Liver (tissue), 9 donors: Measurements from ENCODE around the gene FUBP3. TPM values are rescaled to one million over a fixed set of nuclear protein-coding genes. Genes with fewer than 3 reads are reported as not detected.

ENCODE experiments used
- DNase-seq: peaks from one replicate; pipeline ENCODE4 v3.0.0-alpha.2; 2017; ENCODE audit warnings: low spot score
- H3K27ac ChIP-seq, 2 donors: one replicate each; pipeline ENCODE4 v1.7.0; 2013; ENCODE audit warnings: inconsistent platforms in 2 of 2, low read length in 2 of 2, control low read depth in 1 of 2, low read depth in 1 of 2, mild to moderate bottlenecking in 1 of 2
- H3K27me3 ChIP-seq, 4 donors: one replicate each; pipeline versions ENCODE4 v1.6.1 to v1.7.0; 2013; ENCODE audit warnings: low read length in 3 of 4, inconsistent platforms in 1 of 4, mild to moderate bottlenecking in 1 of 4, moderate library complexity in 1 of 4; ENCODE audit not compliant: control insufficient read depth in 4 of 4, insufficient read depth in 4 of 4
- H3K36me3 ChIP-seq, 4 donors: one replicate each; pipeline versions ENCODE4 v1.6.1 to v1.7.0; 2013; ENCODE audit warnings: low read length in 3 of 4, mild to moderate bottlenecking in 3 of 4, low read depth in 1 of 4, moderate library complexity in 1 of 4; ENCODE audit not compliant: control insufficient read depth in 4 of 4, insufficient read depth in 3 of 4
- H3K4me1 ChIP-seq, 4 donors: one replicate each; pipeline versions ENCODE4 v1.6.1 to v1.7.0; 2013; ENCODE audit warnings: low read length in 3 of 4, mild to moderate bottlenecking in 3 of 4, moderate library complexity in 1 of 4; ENCODE audit not compliant: control insufficient read depth in 4 of 4, insufficient read depth in 4 of 4
- H3K4me3 ChIP-seq, 3 donors: one replicate each; pipeline versions ENCODE4 v1.6.1 to v1.7.0; 2013; ENCODE audit warnings: low read length in 3 of 3, control low read depth in 1 of 3, low read depth in 1 of 3, mild to moderate bottlenecking in 1 of 3
- H3K9ac ChIP-seq, 2 donors: one replicate each; pipeline ENCODE4 v1.7.0; 2013; ENCODE audit warnings: low read length in 2 of 2, mild to moderate bottlenecking in 2 of 2, moderate library complexity in 2 of 2, control low read depth in 1 of 2, low read depth in 1 of 2
- H3K9me3 ChIP-seq, 4 donors: one replicate each; pipeline versions ENCODE4 v1.6.1 to v1.7.0; 2013; ENCODE audit warnings: low read length in 3 of 4; ENCODE audit not compliant: control insufficient read depth in 4 of 4
- EGR1 ChIP-seq, 2 donors: IDR thresholded peaks; 2 replicates each; pipeline ENCODE4 v1.6.1; 2016 to 2018; ENCODE audit warnings: antibody characterized with exemption in 2 of 2, low read depth in 2 of 2
- FOXA1 ChIP-seq: IDR thresholded peaks from 2 replicates; pipeline ENCODE4 v1.6.1; 2016; ENCODE audit warnings: antibody characterized with exemption
- FOXA2 ChIP-seq: IDR thresholded peaks from 2 replicates; pipeline ENCODE4 v1.6.1; 2016; ENCODE audit warnings: antibody characterized with exemption
- GABPA ChIP-seq, 2 donors: IDR thresholded peaks in 1 of 2; conservative IDR thresholded peaks in 1 of 2; 2 replicates each; pipeline ENCODE4 v1.6.1; 2016; ENCODE audit warnings: antibody characterized with exemption in 2 of 2, mild to moderate bottlenecking in 1 of 2, moderate library complexity in 1 of 2
- HNF4A ChIP-seq, 2 donors: conservative IDR thresholded peaks; 2 replicates each; pipeline ENCODE4 v1.6.1; 2016; ENCODE audit warnings: antibody characterized with exemption in 2 of 2, mild to moderate bottlenecking in 2 of 2
- HNF4G ChIP-seq: IDR thresholded peaks from 2 replicates; pipeline ENCODE4 v1.6.1; 2016; ENCODE audit warnings: antibody characterized with exemption
- NR2F2 ChIP-seq: IDR thresholded peaks from 2 replicates; pipeline ENCODE4 v1.6.1; 2016; ENCODE audit warnings: antibody characterized with exemption
- RAD21 ChIP-seq, 2 donors: IDR thresholded peaks; 2 replicates each; pipeline ENCODE4 v1.6.1; 2016; ENCODE audit warnings: antibody characterized with exemption in 2 of 2, mild to moderate bottlenecking in 2 of 2
- RXRA ChIP-seq, 2 donors: IDR thresholded peaks; 2 replicates each; pipeline ENCODE4 v1.6.1; 2017 to 2018; ENCODE audit warnings: antibody characterized with exemption in 2 of 2, mild to moderate bottlenecking in 1 of 2
- SP1 ChIP-seq: IDR thresholded peaks from 2 replicates; pipeline ENCODE4 v1.6.1; 2018; ENCODE audit warnings: antibody characterized with exemption, mild to moderate bottlenecking
- TAF1 ChIP-seq: conservative IDR thresholded peaks from 2 replicates; pipeline ENCODE4 v1.6.1; 2016; ENCODE audit warnings: antibody characterized with exemption, mild to moderate bottlenecking
- YY1 ChIP-seq: IDR thresholded peaks from 2 replicates; pipeline ENCODE4 v1.6.1; 2016; ENCODE audit warnings: antibody characterized with exemption, mild to moderate bottlenecking
- WGBS: extraction: QIAGEN DNeasy Blood & Tissue Kit; methylation state at CpG from one replicate; pipeline ENCODE4 v1.1.7; 2013; 5-methylcytosine and 5-hydroxymethylcytosine counted together
- polyA plus RNA-seq, 2 donors: library from polyadenylated mRNA; stranded (reverse) in 1 of 2; unstranded in 1 of 2; fragments of 200-250 nt in 1 of 2; fragments of >200 nt in 1 of 2; fragmentation: Nextera tagmentation in 1 of 2; extraction: Ambion mirVana in 1 of 2; gene quantifications; one replicate each; pipeline versions ENCODE4 v1.2.1 to v1.2.3, GENCODE V29; 2013 to 2015
- total RNA-seq, 2 donors: library from RNA; depleted of rRNA; stranded (reverse); fragments of >200 nt; gene quantifications; one replicate each; pipeline ENCODE4 v1.2.3, GENCODE V29; 2014
- TF ChIP-seq, protein P1 (sequence below): IDR thresholded peaks from 2 replicates; pipeline ENCODE4 v1.6.1; 2016; ENCODE audit warnings: antibody characterized with exemption, mild to moderate bottlenecking
- TF ChIP-seq, protein P2 (sequence below): fragments of 150-350 bp; IDR thresholded peaks from 2 replicates; pipeline ENCODE4 v1.5.1; 2017; ENCODE audit warnings: improper control_type of control experiment, low read depth, low read length; ENCODE audit not compliant: missing input control
- TF ChIP-seq, protein P3 (sequence below): IDR thresholded peaks from 2 replicates; pipeline ENCODE4 v1.6.1; 2016; ENCODE audit warnings: antibody characterized with exemption
- TF ChIP-seq, protein P4 (sequence below): IDR thresholded peaks from 2 replicates; pipeline ENCODE4 v1.6.1; 2016; ENCODE audit warnings: antibody characterized with exemption
- donor health status: healthy.
- donor health status: healthy.
- donor health status: healthy.
- donor health status: healthy.
- donor health status: healthy.

The FUBP3 gene
- total and polyA plus RNA-seq, 4 donors = 16.1 to 39.0 (median 24.8) TPM

DNA sequence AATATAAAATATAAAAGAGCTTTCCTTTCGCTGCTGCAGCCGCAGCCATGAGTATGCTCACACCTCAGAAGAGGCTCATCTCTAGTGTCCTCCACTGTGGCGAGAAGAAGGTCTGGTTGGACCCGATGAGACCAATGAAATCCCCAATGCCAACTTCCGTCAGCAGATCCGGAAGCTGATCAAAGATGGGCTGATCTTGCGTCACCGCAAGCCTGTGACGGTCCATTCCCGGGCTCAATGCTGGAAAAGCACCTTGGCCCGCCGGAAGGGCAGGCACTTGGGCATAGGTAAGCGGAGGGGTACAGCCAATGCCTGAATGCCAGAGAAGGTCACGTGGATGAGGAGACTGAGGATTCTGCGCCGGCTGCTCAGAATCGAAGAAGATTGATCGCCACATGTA is 72.4 kb downstream of the FUBP3 start:
- no peaks in the 10 kb centered on the region for H3K36me3 ChIP-seq
- H3K9me3 ChIP-seq = no peaks in the 10 kb centered on the region
- no peak overlapping the region for H3K9ac ChIP-seq
- H3K4me1 ChIP-seq = no peaks in the 10 kb centered on the region
- no peak overlapping the region for H3K4me3 ChIP-seq
- DNase-seq = no peak
- WGBS = 94% methylated on average over 18 of the region's 18 CpGs
- no peak for TF ChIP-seq EGR1 (IDR thresholded peaks at IDR 0.05; ENCODE audit: low read depth in 2 of 2)
- TF ChIP-seq, protein P1, sequence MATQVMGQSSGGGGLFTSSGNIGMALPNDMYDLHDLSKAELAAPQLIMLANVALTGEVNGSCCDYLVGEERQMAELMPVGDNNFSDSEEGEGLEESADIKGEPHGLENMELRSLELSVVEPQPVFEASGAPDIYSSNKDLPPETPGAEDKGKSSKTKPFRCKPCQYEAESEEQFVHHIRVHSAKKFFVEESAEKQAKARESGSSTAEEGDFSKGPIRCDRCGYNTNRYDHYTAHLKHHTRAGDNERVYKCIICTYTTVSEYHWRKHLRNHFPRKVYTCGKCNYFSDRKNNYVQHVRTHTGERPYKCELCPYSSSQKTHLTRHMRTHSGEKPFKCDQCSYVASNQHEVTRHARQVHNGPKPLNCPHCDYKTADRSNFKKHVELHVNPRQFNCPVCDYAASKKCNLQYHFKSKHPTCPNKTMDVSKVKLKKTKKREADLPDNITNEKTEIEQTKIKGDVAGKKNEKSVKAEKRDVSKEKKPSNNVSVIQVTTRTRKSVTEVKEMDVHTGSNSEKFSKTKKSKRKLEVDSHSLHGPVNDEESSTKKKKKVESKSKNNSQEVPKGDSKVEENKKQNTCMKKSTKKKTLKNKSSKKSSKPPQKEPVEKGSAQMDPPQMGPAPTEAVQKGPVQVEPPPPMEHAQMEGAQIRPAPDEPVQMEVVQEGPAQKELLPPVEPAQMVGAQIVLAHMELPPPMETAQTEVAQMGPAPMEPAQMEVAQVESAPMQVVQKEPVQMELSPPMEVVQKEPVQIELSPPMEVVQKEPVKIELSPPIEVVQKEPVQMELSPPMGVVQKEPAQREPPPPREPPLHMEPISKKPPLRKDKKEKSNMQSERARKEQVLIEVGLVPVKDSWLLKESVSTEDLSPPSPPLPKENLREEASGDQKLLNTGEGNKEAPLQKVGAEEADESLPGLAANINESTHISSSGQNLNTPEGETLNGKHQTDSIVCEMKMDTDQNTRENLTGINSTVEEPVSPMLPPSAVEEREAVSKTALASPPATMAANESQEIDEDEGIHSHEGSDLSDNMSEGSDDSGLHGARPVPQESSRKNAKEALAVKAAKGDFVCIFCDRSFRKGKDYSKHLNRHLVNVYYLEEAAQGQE = no peak
- no peak for TF ChIP-seq YY1
- TF ChIP-seq TAF1 = no peak
- TF ChIP-seq RAD21 (IDR thresholded peaks at IDR 0.05) = no peak
- no peak for TF ChIP-seq HNF4G
- TF ChIP-seq GABPA (IDR thresholded peaks at IDR 0.05 in 1 of 2, conservative IDR thresholded peaks at IDR 0.05 in 1 of 2) = no peak
- no peak for TF ChIP-seq NR2F2
- no peak for TF ChIP-seq HNF4A (conservative IDR thresholded peaks at IDR 0.05)
- TF ChIP-seq FOXA1 = no peak
- TF ChIP-seq, protein P2, sequence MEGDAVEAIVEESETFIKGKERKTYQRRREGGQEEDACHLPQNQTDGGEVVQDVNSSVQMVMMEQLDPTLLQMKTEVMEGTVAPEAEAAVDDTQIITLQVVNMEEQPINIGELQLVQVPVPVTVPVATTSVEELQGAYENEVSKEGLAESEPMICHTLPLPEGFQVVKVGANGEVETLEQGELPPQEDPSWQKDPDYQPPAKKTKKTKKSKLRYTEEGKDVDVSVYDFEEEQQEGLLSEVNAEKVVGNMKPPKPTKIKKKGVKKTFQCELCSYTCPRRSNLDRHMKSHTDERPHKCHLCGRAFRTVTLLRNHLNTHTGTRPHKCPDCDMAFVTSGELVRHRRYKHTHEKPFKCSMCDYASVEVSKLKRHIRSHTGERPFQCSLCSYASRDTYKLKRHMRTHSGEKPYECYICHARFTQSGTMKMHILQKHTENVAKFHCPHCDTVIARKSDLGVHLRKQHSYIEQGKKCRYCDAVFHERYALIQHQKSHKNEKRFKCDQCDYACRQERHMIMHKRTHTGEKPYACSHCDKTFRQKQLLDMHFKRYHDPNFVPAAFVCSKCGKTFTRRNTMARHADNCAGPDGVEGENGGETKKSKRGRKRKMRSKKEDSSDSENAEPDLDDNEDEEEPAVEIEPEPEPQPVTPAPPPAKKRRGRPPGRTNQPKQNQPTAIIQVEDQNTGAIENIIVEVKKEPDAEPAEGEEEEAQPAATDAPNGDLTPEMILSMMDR = no peak
- TF ChIP-seq FOXA2 = no peak
- TF ChIP-seq, protein P3, sequence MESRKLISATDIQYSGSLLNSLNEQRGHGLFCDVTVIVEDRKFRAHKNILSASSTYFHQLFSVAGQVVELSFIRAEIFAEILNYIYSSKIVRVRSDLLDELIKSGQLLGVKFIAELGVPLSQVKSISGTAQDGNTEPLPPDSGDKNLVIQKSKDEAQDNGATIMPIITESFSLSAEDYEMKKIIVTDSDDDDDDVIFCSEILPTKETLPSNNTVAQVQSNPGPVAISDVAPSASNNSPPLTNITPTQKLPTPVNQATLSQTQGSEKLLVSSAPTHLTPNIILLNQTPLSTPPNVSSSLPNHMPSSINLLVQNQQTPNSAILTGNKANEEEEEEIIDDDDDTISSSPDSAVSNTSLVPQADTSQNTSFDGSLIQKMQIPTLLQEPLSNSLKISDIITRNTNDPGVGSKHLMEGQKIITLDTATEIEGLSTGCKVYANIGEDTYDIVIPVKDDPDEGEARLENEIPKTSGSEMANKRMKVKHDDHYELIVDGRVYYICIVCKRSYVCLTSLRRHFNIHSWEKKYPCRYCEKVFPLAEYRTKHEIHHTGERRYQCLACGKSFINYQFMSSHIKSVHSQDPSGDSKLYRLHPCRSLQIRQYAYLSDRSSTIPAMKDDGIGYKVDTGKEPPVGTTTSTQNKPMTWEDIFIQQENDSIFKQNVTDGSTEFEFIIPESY = no peak
- TF ChIP-seq, protein P4, sequence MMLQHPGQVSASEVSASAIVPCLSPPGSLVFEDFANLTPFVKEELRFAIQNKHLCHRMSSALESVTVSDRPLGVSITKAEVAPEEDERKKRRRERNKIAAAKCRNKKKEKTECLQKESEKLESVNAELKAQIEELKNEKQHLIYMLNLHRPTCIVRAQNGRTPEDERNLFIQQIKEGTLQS = no peak
- TF ChIP-seq RXRA (IDR thresholded peaks at IDR 0.05) = no peak
- H3K27ac ChIP-seq = no peak overlapping the region
- H3K27me3 ChIP-seq = peaks cover 0 to 2% (median 0%) of the 10 kb centered on the region in 4 donors

DNA sequence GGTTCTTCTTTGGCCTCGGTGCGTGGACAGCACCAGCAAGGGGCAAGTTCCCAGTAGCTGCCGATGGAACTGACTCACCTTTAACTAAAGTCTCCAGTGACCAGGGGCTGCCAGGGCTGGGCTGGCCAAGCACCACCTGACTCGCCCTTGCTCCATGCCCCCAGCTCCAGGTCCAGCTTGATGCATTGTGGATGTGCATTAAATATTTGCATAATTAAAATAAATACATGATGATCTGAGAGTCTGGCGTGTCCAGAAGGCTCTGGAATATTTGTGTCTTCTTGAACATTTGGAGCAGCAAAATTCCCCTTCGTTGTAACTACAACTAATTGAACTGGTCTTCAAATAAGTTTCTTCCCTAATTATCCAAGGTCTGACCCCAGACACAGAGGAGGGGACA is 75.5 kb downstream of the FUBP3 start:
- no peak for DNase-seq
- TF ChIP-seq FOXA2 = no peak
- TF ChIP-seq, protein P2 = no peak
- TF ChIP-seq SP1 = no peak
- TF ChIP-seq RAD21 (IDR thresholded peaks at IDR 0.05) = no peak
- no peak for TF ChIP-seq RXRA (IDR thresholded peaks at IDR 0.05)
- TF ChIP-seq, protein P1 = no peak
- TF ChIP-seq NR2F2 = no peak
- TF ChIP-seq GABPA (IDR thresholded peaks at IDR 0.05 in 1 of 2, conservative IDR thresholded peaks at IDR 0.05 in 1 of 2) = no peak
- no peak for TF ChIP-seq TAF1
- no peak for TF ChIP-seq EGR1 (IDR thresholded peaks at IDR 0.05; ENCODE audit: low read depth in 2 of 2)
- no peak for TF ChIP-seq FOXA1
- no peak for TF ChIP-seq HNF4A (conservative IDR thresholded peaks at IDR 0.05)
- H3K9me3 ChIP-seq = no peaks in the 10 kb centered on the region
- no peaks in the 10 kb centered on the region for H3K36me3 ChIP-seq
- no peak overlapping the region for H3K27ac ChIP-seq
- 85% methylated on average over 6 of the region's 6 CpGs for WGBS
- H3K4me1 ChIP-seq = peaks cover 0 to 2% (median 1%) of the 10 kb centered on the region in 4 donors
- H3K9ac ChIP-seq = no peak overlapping the region
- H3K27me3 ChIP-seq = peaks cover 0 to 9% (median 5%) of the 10 kb centered on the region in 4 donors
- H3K4me3 ChIP-seq = no peak overlapping the region
